Adrenal gland (tissue), 12 donors: ENCODE results near the gene CRYBG1. TPM values are rescaled to one million over a fixed set of nuclear protein-coding genes. Genes with fewer than 3 reads are reported as not detected.

Experiments
- DNase-seq, 7 donors: peaks; one replicate each; pipeline ENCODE4 v3.0.0-alpha.2; 2019 to 2020
- H3K27ac ChIP-seq, 5 donors: fragments of 200-600 bp; sonication (generic) in 4 of 5; 1 replicate in 3 of 5; 2 replicates in 2 of 5; pipeline versions ENCODE4 v1.5.1 to v1.8.0; 2016 to 2020; ENCODE audit warnings: mild to moderate bottlenecking in 1 of 5
- H3K27me3 ChIP-seq: fragments of 200-600 bp; 2 replicates; pipeline ENCODE4 v1.8.0; 2021
- H3K36me3 ChIP-seq, 2 donors: fragments of 200-600 bp; replicated peaks in 1 of 2; 1 replicate in 1 of 2; 2 replicates in 1 of 2; pipeline versions ENCODE4 v1.5.1 to v1.8.0; 2018 to 2022
- H3K4me1 ChIP-seq, 2 donors: fragments of 200-600 bp; replicated peaks in 1 of 2; 1 replicate in 1 of 2; 2 replicates in 1 of 2; pipeline versions ENCODE4 v1.5.1 to v1.8.0; 2018 to 2021
- H3K4me3 ChIP-seq, 4 donors: fragments of 200-600 bp; sonication (generic) in 3 of 4; one replicate each; pipeline ENCODE4 v1.5.1; 2016 to 2018
- H3K9me3 ChIP-seq, 3 donors: fragments of 200-600 bp; sonication (generic) in 1 of 3; replicated peaks in 1 of 3; 1 replicate in 2 of 3; 2 replicates in 1 of 3; pipeline versions ENCODE4 v1.5.1 to v1.8.0; 2016 to 2021
- CTCF ChIP-seq, 6 experiments: fragments of 450-650 bp in 4 of 6; fragments of 200-600 bp in 2 of 6; sonication (generic) in 1 of 6; IDR thresholded peaks; 1 replicate in 5 of 6; 2 replicates in 1 of 6; pipeline versions ENCODE4 v1.5.1 to v1.8.0; 2016 to 2021; ENCODE audit warnings: antibody characterized with exemption in 6 of 6, mild to moderate bottlenecking in 2 of 6, moderate library complexity in 1 of 6
- POLR2A ChIP-seq, 2 donors: fragments of 450-650 bp; IDR thresholded peaks; one replicate each; pipeline ENCODE4 v1.6.1; 2017; ENCODE audit warnings: antibody characterized with exemption in 2 of 2, mild to moderate bottlenecking in 2 of 2, moderate library complexity in 1 of 2
- WGBS, 4 donors: extraction: QIAGEN DNeasy Blood & Tissue Kit in 2 of 4; methylation state at CpG; one replicate each; pipeline versions ENCODE4 v1.1.5 to v1.1.7; 2013 to 2017; 5-methylcytosine and 5-hydroxymethylcytosine counted together
- intact Hi-C, 2 donors: fragments of 100-400 bp; cut with DNase I; formaldehyde crosslinking; loops; one replicate each; pipeline versions ENCODE4 v1.14.1 to v1.15.0; 2022 to 2023
- polyA plus RNA-seq, 3 donors: library from polyadenylated mRNA; stranded (reverse); fragments of 200-250 nt in 2 of 3; fragments of 350-450 nt in 1 of 3; fragmentation: Illumina TruSeq in 1 of 3; extraction: RNeasy Lipid Tissue Mini Kit (QIAGEN cat#74804) in 1 of 3; gene quantifications; one replicate each; pipeline ENCODE4 v1.2.3, GENCODE V29; 2013 to 2014
- total RNA-seq, 9 donors: library from RNA; depleted of rRNA in 4 of 9; stranded (reverse); fragments of >200 nt in 4 of 9; fragments of 120-200 nt in 1 of 9; fragmentation: NEBNext Ultra II Directional in 1 of 9; extraction: Animal tissue kit (Norgen Biotek cat#: 25700) in 1 of 9; gene quantifications; one replicate each; pipeline versions ENCODE4 v1.1.0 to v1.2.4, GENCODE V29; 2013 to 2023
- donor health status: healthy with polysubstance abuse.
- donor health status: Bipolar disorder and iron deficiency.
- donor health status: DM: yes; HTN: yes; CAD: no.
- donor health status: DM: no; HTN: no; CAD: no.
- donor health status: DM: no; HTN: no; CAD: no.
- donor health status: DM: yes; HTN: yes; CAD: no.

CRYBG1 gene
- total and polyA plus RNA-seq, 12 donors: 0.83 to 5.1 (median 2.2) TPM

- no peak for TF ChIP-seq POLR2A (IDR thresholded peaks at IDR 0.05)
- TF ChIP-seq CTCF (IDR thresholded peaks at IDR 0.05): no peak
- Histone ChIP-seq H3K27ac (no peak overlapping the region), H3K27me3 (no peaks in the 10 kb centered on the region), H3K36me3 (no peaks in the 10 kb centered on the region), H3K9me3 (no peaks in the 10 kb centered on the region), H3K4me1 (no peaks in the 10 kb centered on the region), H3K4me3 (no peak overlapping the region)
- intact Hi-C loops: no loop called here
- WGBS, 4 donors: 69 to 88% (median 75%) methylated on average over 6 of the region's 6 CpGs
- DNase-seq: no peak
These were observed 136.3 kb downstream of the CRYBG1 start for GRCh38 chr6:106496823-106497222.

- TF ChIP-seq CTCF (IDR thresholded peaks at IDR 0.05) (no peak), POLR2A (IDR thresholded peaks at IDR 0.05) (no peak)
- peaks cover 3% of the 10 kb centered on the region for H3K27me3 ChIP-seq
- peak overlapping the region in 1 of 5 donors; percentile 35 for H3K27ac ChIP-seq
- H3K4me3 ChIP-seq: no peak overlapping the region
- DNase-seq: no peak
- H3K36me3 ChIP-seq: no peaks in the 10 kb centered on the region
- WGBS, 4 donors: 56 to 79% (median 75%) methylated on average over 3 of the region's 3 CpGs
- intact Hi-C loops: no loop called here
- H3K4me1 ChIP-seq: no peaks in the 10 kb centered on the region
- H3K9me3 ChIP-seq: no peaks in the 10 kb centered on the region
These were observed 141.4 kb downstream of the CRYBG1 start for GRCh38 chr6:106501960-106502371.

- Histone ChIP-seq H3K4me3 (no peak overlapping the region), H3K27me3 (peaks cover 9% of the 10 kb centered on the region), H3K4me1 (no peaks in the 10 kb centered on the region), H3K27ac (no peak overlapping the region), H3K36me3 (no peaks in the 10 kb centered on the region), H3K9me3 (no peaks in the 10 kb centered on the region)
- DNase-seq: no peak
- no peak for TF ChIP-seq POLR2A (IDR thresholded peaks at IDR 0.05)
- TF ChIP-seq CTCF (IDR thresholded peaks at IDR 0.05): no peak
- intact Hi-C loops: no loop called here
- WGBS, 4 donors: 83 to 90% (median 86%) methylated on average over 2 of the region's 2 CpGs
These were observed 142.0 kb downstream of the CRYBG1 start for GRCh38 chr6:106502559-106502958.

- no peaks in the 10 kb centered on the region for H3K9me3 ChIP-seq
- WGBS, 4 donors: 76 to 83% (median 82%) methylated on average over 2 of the region's 2 CpGs
- intact Hi-C loops: no loop called here
- H3K27ac ChIP-seq: no peak overlapping the region
- peaks cover 26% of the 10 kb centered on the region for H3K27me3 ChIP-seq
- H3K4me3 ChIP-seq: no peak overlapping the region
- no peaks in the 10 kb centered on the region for H3K36me3 ChIP-seq
- no peak for TF ChIP-seq POLR2A (IDR thresholded peaks at IDR 0.05)
- no peak for TF ChIP-seq CTCF (IDR thresholded peaks at IDR 0.05)
- peaks cover 7 to 23% of the 10 kb centered on the region in 2 donors for H3K4me1 ChIP-seq
- DNase-seq: no peak
These were observed 147.8 kb downstream of the CRYBG1 start for GRCh38 chr6:106508277-106508676.
